ENCODE results near the gene PFKL. TPM values are rescaled to one million over a fixed set of nuclear protein-coding genes. Genes with fewer than 3 reads are reported as not detected.

PFKL gene
- total RNA-seq, 4 donors from 2014 or later, result 104 to 145 (median 136) TPM

GRCh38 chr21:44263221-44263760 lies 36.6 kb upstream of the PFKL start:
- intact Hi-C loops (cut with DNase I; ENCODE audit: low total_unique reads), result no loop called here
- H3K4me3 ChIP-seq (ENCODE audit: low read depth, poor library complexity, severe bottlenecking), result no peak overlapping the region
- DNase-seq (ENCODE audit: low spot score in 2 of 2), result no peak
- 37 to 48% methylated on average over 18 of the region's 18 CpGs for WGBS, 2 donors
- TF ChIP-seq POLR2A (IDR thresholded peaks at IDR 0.05), result no peak
- TF ChIP-seq, protein P1, sequence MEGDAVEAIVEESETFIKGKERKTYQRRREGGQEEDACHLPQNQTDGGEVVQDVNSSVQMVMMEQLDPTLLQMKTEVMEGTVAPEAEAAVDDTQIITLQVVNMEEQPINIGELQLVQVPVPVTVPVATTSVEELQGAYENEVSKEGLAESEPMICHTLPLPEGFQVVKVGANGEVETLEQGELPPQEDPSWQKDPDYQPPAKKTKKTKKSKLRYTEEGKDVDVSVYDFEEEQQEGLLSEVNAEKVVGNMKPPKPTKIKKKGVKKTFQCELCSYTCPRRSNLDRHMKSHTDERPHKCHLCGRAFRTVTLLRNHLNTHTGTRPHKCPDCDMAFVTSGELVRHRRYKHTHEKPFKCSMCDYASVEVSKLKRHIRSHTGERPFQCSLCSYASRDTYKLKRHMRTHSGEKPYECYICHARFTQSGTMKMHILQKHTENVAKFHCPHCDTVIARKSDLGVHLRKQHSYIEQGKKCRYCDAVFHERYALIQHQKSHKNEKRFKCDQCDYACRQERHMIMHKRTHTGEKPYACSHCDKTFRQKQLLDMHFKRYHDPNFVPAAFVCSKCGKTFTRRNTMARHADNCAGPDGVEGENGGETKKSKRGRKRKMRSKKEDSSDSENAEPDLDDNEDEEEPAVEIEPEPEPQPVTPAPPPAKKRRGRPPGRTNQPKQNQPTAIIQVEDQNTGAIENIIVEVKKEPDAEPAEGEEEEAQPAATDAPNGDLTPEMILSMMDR (IDR thresholded peaks at IDR 0.05), result no peak

GRCh38 chr21:44263768-44264167 lies 36.1 kb upstream of the PFKL start:
- no peak overlapping the region for H3K4me3 ChIP-seq (ENCODE audit: low read depth, poor library complexity, severe bottlenecking)
- no peak for DNase-seq (ENCODE audit: low spot score in 2 of 2)
- TF ChIP-seq POLR2A (IDR thresholded peaks at IDR 0.05), result no peak
- TF ChIP-seq, protein P1 (IDR thresholded peaks at IDR 0.05), result no peak
- WGBS, 2 donors, result 65 to 66% methylated on average over 4 of the region's 4 CpGs
- intact Hi-C loops (cut with DNase I; ENCODE audit: low total_unique reads), result no loop called here

DNA sequence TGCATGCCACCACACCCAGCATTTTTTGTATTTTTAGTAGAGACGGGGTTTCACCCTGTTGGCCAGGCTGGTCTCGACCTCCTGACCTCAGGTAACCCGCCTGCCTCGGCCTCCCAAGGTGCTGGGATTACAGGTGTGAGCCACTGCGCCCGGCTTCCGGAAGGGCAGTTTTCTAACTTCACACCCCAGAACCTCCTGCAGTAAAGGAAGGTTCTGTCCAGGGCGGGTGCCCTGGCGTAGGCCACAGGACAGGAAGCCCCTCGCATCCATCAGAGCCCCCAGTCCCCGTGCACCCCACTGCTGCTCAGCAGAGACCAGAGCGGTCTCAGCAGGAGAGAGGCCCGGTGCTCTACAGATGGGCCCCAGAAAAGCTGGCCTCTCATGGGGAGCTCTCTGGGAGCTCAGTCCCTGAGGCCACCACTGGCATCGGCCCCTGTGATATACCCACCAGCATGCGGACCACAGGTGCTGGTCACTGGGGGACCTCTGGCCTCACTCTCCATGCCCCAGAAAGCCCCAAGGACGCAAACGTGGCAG lies 34.1 kb upstream of the PFKL start:
- intact Hi-C loops (cut with DNase I; ENCODE audit: low total_unique reads), result no loop called here
- no peak for TF ChIP-seq POLR2A (IDR thresholded peaks at IDR 0.05)
- TF ChIP-seq, protein P1 (IDR thresholded peaks at IDR 0.05), result no peak
- H3K4me3 ChIP-seq (ENCODE audit: low read depth, poor library complexity, severe bottlenecking), result no peak overlapping the region
- 91 to 96% methylated on average over 10 to 17 of the region's 17 CpGs for WGBS, 2 donors
- no peak for DNase-seq (ENCODE audit: low spot score in 2 of 2)

- 66 to 69% methylated on average over 19 of the region's 19 CpGs for WGBS, 2 donors
- intact Hi-C loops (cut with DNase I; ENCODE audit: low total_unique reads), result no loop called here
- H3K4me3 ChIP-seq (ENCODE audit: low read depth, poor library complexity, severe bottlenecking), result no peak overlapping the region
- TF ChIP-seq, protein P1 (IDR thresholded peaks at IDR 0.05), result no peak
- no peak for TF ChIP-seq POLR2A (IDR thresholded peaks at IDR 0.05)
- no peak for DNase-seq (ENCODE audit: low spot score in 2 of 2)
Measured at GRCh38 chr21:44267655-44268142, 32.2 kb upstream of the PFKL start.

DNA sequence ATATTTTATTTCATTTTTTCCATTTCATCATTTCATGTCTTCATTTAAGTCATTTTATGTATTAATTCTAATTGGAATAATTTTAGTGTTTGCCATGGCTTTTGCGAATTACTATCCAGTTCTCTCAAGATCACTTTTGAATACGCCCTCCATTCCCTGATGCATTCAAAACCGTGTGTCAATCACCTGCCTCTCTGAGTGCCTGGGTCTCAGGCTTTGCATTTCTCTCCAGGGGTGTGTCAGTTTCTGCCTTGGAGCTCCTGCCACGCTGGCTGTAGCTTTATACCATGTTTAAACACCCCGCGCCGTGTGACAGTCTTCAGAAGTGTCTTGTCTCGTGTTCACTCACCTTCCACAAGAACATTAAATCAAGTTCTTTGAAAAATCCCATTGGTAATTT lies 30.8 kb upstream of the PFKL start:
- H3K4me3 ChIP-seq (ENCODE audit: low read depth, poor library complexity, severe bottlenecking), result no peak overlapping the region
- TF ChIP-seq, protein P1 (IDR thresholded peaks at IDR 0.05), result no peak
- TF ChIP-seq POLR2A (IDR thresholded peaks at IDR 0.05), result no peak
- 76 to 82% methylated on average over 8 of the region's 8 CpGs for WGBS, 2 donors
- intact Hi-C loops (cut with DNase I; ENCODE audit: low total_unique reads), result no loop called here
- no peak for DNase-seq (ENCODE audit: low spot score in 2 of 2)

Measured in lower leg skin (tissue), 4 donors.